22Rv1 (cell line): ENCODE measurements around the gene AHCYL1.

Experiments used
- H3K27ac ChIP-seq: fragments of 450-650 bp; 2 replicates; pipeline ENCODE4 v1.5.1; 2017
- CTCF ChIP-seq: fragments of 450-650 bp; IDR thresholded peaks from 2 replicates; pipeline ENCODE4 v1.5.1; 2017; ENCODE audit warnings: mild to moderate bottlenecking
- ZFX ChIP-seq: fragments of 450-650 bp; IDR thresholded peaks from 2 replicates; pipeline ENCODE4 v1.6.1; 2017; ENCODE audit warnings: antibody characterized with exemption, borderline replicate concordance

AHCYL1 gene

GRCh38 chr1:110048923-110049601 lies 64.5 kb downstream of the AHCYL1 start:
- peak overlapping the region; percentile 17; the same call in 1 of the 2 replicates for H3K27ac ChIP-seq
- no peak for TF ChIP-seq ZFX
- no peak for TF ChIP-seq CTCF

GRCh38 chr1:110049801-110050601 lies 65.4 kb downstream of the AHCYL1 start:
- H3K27ac ChIP-seq = peak overlapping the region; percentile 17; the same call in 1 of the 2 replicates
- TF ChIP-seq CTCF = no peak
- TF ChIP-seq ZFX = no peak

GRCh38 chr1:110050602-110051261 lies 66.2 kb downstream of the AHCYL1 start:
- no peak overlapping the region for H3K27ac ChIP-seq
- TF ChIP-seq CTCF (no peak), ZFX (no peak)

GRCh38 chr1:110051262-110051648 lies 66.7 kb downstream of the AHCYL1 start:
- no peak overlapping the region for H3K27ac ChIP-seq
- TF ChIP-seq ZFX (no peak), CTCF (no peak)

- no peak for TF ChIP-seq ZFX
- TF ChIP-seq CTCF = peak; percentile 97
- H3K27ac ChIP-seq = no peak overlapping the region
Measured at GRCh38 chr1:110053552-110054428, 69.2 kb downstream of the AHCYL1 start.

- H3K27ac ChIP-seq = no peak overlapping the region
- TF ChIP-seq ZFX = no peak
- no peak for TF ChIP-seq CTCF
Measured at GRCh38 chr1:110055493-110056284, 71.1 kb downstream of the AHCYL1 start.
